Activated CD4-positive, alpha-beta memory T cell treated with anti-CD3 and anti-CD28 coated beads, Interleukin-2, amount 10 ng/mL, durations not matched to agents 7 days and 5 days (primary cell): ENCODE results near the gene ARMC8. TPM values are rescaled to one million over a fixed set of nuclear protein-coding genes. Genes with fewer than 3 reads are reported as not detected.

Source experiments
- CTCF ChIA-PET: fragments of 350-600 bp; sonication (Branson Sonifier 250); formaldehyde crosslinking; loops from one replicate; lab custom pipeline; 2021; ENCODE audit warnings: antibody characterized with exemption, inconsistent platforms; lab: Charles Lee
- POLR2A ChIA-PET: fragments of 350-600 bp; sonication (Branson Sonifier 250); formaldehyde crosslinking; loops from one replicate; lab custom pipeline; 2021; ENCODE audit warnings: antibody characterized with exemption; lab: Charles Lee
- DNase-seq: peaks from one replicate; pipeline ENCODE4 v3.0.0-alpha.2; 2020
- H3K27ac Mint-ChIP-seq: one replicate; pipeline ENCODE4 v1.8.0; 2021; ENCODE audit warnings: mild to moderate bottlenecking, mixed read lengths
- H3K27me3 Mint-ChIP-seq: one replicate; pipeline ENCODE4 v1.8.0; 2021; ENCODE audit warnings: mixed read lengths
- H3K36me3 Mint-ChIP-seq: one replicate; pipeline ENCODE4 v1.8.0; 2021; ENCODE audit warnings: low read depth, mixed read lengths
- H3K4me1 Mint-ChIP-seq: one replicate; pipeline ENCODE4 v1.8.0; 2021; ENCODE audit warnings: mixed read lengths
- H3K4me3 Mint-ChIP-seq: one replicate; pipeline ENCODE4 v1.8.0; 2021; ENCODE audit warnings: mild to moderate bottlenecking, mixed read lengths
- H3K9me3 Mint-ChIP-seq: one replicate; pipeline ENCODE4 v1.8.0; 2021; ENCODE audit warnings: mixed read lengths
- total RNA-seq, 2 experiments: library from RNA; stranded (reverse); gene quantifications; one replicate each; pipeline ENCODE4 v1.2.3, GENCODE V29; 2021

ARMC8 gene
- total RNA-seq, 2 experiments from 2014 or later: 44.0 to 50.1 TPM

DNA sequence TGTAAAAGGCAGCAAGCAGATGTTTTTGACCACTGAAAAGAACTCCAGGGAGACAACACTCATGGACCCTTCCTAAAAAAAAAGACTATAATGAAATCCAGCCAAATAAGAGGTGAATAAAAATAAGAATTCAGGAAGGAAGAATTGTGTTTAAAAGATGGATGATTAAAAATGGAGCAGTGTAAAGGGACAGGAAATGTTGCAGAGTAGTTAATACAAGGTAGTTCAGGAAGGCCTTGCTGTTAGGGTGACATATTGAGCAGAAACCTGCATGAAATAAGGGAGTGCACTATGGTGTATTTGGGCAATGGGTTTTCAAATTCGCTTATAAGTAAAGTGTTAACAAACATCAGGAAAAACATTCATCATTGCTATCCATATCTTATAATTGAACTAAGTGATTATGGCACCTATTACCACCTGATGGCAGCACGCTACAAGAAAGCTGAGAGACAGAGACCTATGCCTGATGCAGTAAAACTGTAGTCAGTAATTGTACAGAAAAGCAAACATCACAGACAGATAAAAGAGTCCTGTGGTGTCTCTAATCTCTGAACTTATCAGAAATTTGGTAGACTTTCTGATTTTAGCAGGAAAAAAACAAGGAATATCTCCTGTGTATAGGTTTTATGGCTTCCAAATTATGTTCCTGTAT, 6.6 kb upstream of the ARMC8 start:
- Mint-ChIP-seq H3K9me3 (no peaks in the 10 kb centered on the region), H3K27me3 (peaks cover 14% of the 10 kb centered on the region), H3K36me3 (no peaks in the 10 kb centered on the region), H3K4me3 (no peak overlapping the region), H3K27ac (no peak overlapping the region), H3K4me1 (peaks cover 1% of the 10 kb centered on the region)
- ChIA-PET POLR2A (no interaction called here), CTCF (interaction anchor here (0.9 to 1.4 kb wide), 3 partner anchors 148 to 237 kb away, joined by 3 read pairs; no protein-coding TSS in a partner anchor)
- peak; percentile 40 for DNase-seq

DNA sequence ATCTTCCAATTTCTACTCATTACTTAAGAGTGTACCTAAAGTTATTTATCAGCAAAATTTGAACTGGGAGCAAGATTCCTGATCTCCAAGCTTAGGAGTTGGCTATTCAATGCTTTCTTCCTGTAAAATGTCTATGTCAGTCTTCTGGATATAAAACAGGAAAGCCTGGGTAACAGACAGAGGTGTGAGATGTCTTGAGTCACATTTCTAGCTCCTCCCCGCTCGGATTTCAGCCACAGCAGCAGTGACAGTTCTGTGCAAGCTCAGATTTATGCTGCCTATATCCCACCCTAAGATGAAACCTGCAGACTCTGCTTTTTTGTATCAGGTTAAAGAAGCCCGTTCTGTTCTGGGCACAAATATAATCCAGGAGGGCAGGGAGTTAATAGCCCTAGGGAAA, 2.1 kb upstream of the ARMC8 start:
- H3K4me3 Mint-ChIP-seq: no peak overlapping the region
- H3K9me3 Mint-ChIP-seq: no peaks in the 10 kb centered on the region
- H3K27me3 Mint-ChIP-seq: peaks cover 16% of the 10 kb centered on the region
- no peak overlapping the region for H3K27ac Mint-ChIP-seq
- peaks cover 27% of the 10 kb centered on the region for H3K4me1 Mint-ChIP-seq
- CTCF ChIA-PET: no interaction called here
- POLR2A ChIA-PET: interaction anchor here (6.7 kb wide), 1 partner anchor 10 kb away, joined by 85 read pairs; the partner anchor contains the start of gene DBR1
- no peak for DNase-seq
- peaks cover 6% of the 10 kb centered on the region for H3K36me3 Mint-ChIP-seq

- Mint-ChIP-seq H3K27ac (no peak overlapping the region), H3K36me3 (peaks cover 10% of the 10 kb centered on the region), H3K4me3 (peak overlapping the region; percentile 94), H3K4me1 (peaks cover 31% of the 10 kb centered on the region), H3K9me3 (no peaks in the 10 kb centered on the region), H3K27me3 (peaks cover 16% of the 10 kb centered on the region)
- no peak for DNase-seq
- CTCF ChIA-PET: interaction anchor here (0.5 to 1.6 kb wide), 5 partner anchors 10 to 233 kb away, joined by 3 to 6 read pairs (median 3); partner anchors contain the start of gene DBR1
- POLR2A ChIA-PET: interaction anchor here (1.1 to 6.7 kb wide), 4 partner anchors 11 to 104 kb away, joined by 3 to 85 read pairs (median 5); partner anchors contain the start of gene DBR1
Measured at GRCh38 chr3:138186221-138186620, 880 bp upstream of the ARMC8 start.

DNA sequence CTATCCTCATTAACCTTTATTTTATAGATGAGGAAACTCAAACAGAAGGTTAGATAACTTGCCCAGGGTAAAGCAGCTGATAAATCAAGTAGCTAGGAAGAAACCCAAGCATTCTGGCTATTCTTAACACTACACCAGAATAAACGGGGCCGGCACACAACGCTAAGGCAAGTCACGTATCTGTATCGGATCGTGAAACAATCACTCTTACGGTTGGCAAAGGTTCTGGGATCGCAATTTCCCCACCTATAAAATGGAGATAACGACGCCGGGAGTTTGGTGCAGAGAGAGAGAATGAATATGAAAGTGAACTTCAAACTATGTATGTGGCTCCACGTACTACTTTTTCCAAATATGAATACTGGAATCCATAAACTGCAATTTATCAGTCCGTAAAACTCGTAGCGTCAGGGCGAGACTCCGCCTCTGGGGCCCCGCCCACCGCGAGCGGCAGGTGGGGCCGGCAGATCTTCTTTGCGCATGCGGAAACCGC, 252 bp upstream of the ARMC8 start:
- Mint-ChIP-seq H3K4me1 (peaks cover 36% of the 10 kb centered on the region), H3K36me3 (peaks cover 15% of the 10 kb centered on the region), H3K27ac (peak overlapping the region; percentile 91), H3K27me3 (peaks cover 16% of the 10 kb centered on the region), H3K4me3 (peak overlapping the region; percentile 94), H3K9me3 (no peaks in the 10 kb centered on the region)
- peak; percentile 91 for DNase-seq
- CTCF ChIA-PET: interaction anchor here (0.6 to 1.6 kb wide), 6 partner anchors 10 to 232 kb away, joined by 3 to 6 read pairs (median 3); partner anchors contain the start of gene DBR1
- POLR2A ChIA-PET: interaction anchor here (0.6 to 6.7 kb wide), 9 partner anchors 10 to 142 kb away, joined by 3 to 85 read pairs (median 4); partner anchors contain the start of gene DBR1

DNA sequence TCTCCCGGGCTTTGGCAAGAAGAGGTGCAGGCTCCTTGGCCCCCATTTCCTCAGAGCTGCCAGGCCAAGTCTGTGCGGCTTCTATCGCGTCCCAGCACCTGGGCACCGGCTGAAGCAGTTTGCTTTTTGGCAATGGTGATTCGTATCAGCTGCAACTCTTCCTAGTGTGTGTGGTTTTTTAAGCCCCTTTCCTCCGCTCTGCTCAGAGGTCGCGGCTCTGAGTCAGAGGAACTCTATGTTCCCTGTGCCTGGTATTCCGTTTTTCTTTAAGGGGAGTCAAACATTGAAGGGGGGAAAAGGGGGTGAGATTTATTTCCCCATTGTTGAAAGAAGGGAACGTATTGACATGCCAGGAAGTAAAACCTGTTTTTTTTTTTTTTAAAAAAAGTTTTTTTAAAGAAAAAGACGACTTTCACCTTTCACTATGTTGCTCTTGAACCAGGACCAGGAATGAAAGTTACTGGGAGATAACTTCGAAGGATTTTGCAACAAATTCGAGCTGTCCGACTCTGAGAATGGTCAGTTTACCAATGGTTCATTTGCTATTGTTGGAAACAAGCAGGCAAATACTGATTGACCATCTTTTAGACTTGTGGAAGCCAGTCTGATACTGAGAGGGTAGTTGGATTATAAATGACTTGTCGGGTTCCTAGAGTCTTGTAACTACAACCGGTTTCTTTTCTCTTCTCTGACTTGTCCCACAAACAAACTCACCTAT, 1.1 kb downstream of the ARMC8 start:
- CTCF ChIA-PET: interaction anchor here (1.0 kb wide), 1 partner anchor 16 kb away, joined by 3 read pairs; no protein-coding TSS in a partner anchor
- DNase-seq: peak; percentile 46
- peak overlapping the region; percentile 94 for H3K4me3 Mint-ChIP-seq
- H3K9me3 Mint-ChIP-seq: no peaks in the 10 kb centered on the region
- POLR2A ChIA-PET: interaction anchor here (0.8 to 6.7 kb wide), 11 partner anchors 9 to 406 kb away, joined by 3 to 85 read pairs (median 6); partner anchors contain the start of genes CEP70 and DBR1
- H3K27ac Mint-ChIP-seq: peak overlapping the region; percentile 91
- peaks cover 14% of the 10 kb centered on the region for H3K27me3 Mint-ChIP-seq
- H3K36me3 Mint-ChIP-seq: peaks cover 15% of the 10 kb centered on the region
- H3K4me1 Mint-ChIP-seq: peaks cover 36% of the 10 kb centered on the region

DNA sequence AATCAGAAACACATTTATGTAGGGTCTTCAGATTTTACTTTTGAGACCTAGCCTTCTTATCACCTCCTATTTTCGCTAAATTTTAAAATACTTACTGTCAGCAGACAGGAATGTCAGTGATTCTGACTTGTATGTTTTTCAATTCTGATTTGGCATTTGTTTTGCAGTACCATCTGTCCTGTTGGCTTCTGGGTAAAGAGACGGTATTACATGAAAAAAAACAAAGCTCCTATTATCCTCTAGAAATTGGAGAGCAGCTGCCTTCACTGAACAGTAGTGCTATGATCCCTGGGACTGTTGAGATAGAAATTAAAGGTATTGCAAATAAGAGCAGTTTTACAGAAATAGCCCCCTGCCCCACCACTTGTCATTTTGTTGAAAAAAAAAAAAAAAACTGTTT, 8.4 kb downstream of the ARMC8 start:
- Mint-ChIP-seq H3K4me3 (no peak overlapping the region), H3K9me3 (no peaks in the 10 kb centered on the region), H3K4me1 (peaks cover 22% of the 10 kb centered on the region), H3K36me3 (peaks cover 20% of the 10 kb centered on the region), H3K27me3 (no peaks in the 10 kb centered on the region), H3K27ac (no peak overlapping the region)
- no peak for DNase-seq
- POLR2A ChIA-PET: no interaction called here
- CTCF ChIA-PET: no interaction called here

- H3K27ac Mint-ChIP-seq: no peak overlapping the region
- H3K9me3 Mint-ChIP-seq: no peaks in the 10 kb centered on the region
- ChIA-PET CTCF (no interaction called here), POLR2A (interaction anchor here (1.7 kb wide), 1 partner anchor 8 kb away, joined by 7 read pairs; no protein-coding TSS in a partner anchor)
- no peak for DNase-seq
- peaks cover 16% of the 10 kb centered on the region for H3K36me3 Mint-ChIP-seq
- H3K4me1 Mint-ChIP-seq: peaks cover 19% of the 10 kb centered on the region
- no peak overlapping the region for H3K4me3 Mint-ChIP-seq
- no peaks in the 10 kb centered on the region for H3K27me3 Mint-ChIP-seq
Measured at GRCh38 chr3:138196023-138196422, 8.9 kb downstream of the ARMC8 start.

- H3K36me3 Mint-ChIP-seq: peaks cover 11% of the 10 kb centered on the region
- no peaks in the 10 kb centered on the region for H3K27me3 Mint-ChIP-seq
- H3K27ac Mint-ChIP-seq: no peak overlapping the region
- peaks cover 14% of the 10 kb centered on the region for H3K4me1 Mint-ChIP-seq
- ChIA-PET POLR2A (interaction anchor here (1.0 to 1.7 kb wide), 2 partner anchors 9 to 10 kb away, joined by 3 to 7 read pairs; partner anchors contain the start of gene ARMC8), CTCF (no interaction called here)
- H3K4me3 Mint-ChIP-seq: no peak overlapping the region
- no peaks in the 10 kb centered on the region for H3K9me3 Mint-ChIP-seq
- no peak for DNase-seq
Measured at GRCh38 chr3:138197058-138197457, 10.0 kb downstream of the ARMC8 start.

GRCh38 chr3:138197524-138197923, 10.4 kb downstream of the ARMC8 start:
- Mint-ChIP-seq H3K9me3 (no peaks in the 10 kb centered on the region), H3K27ac (no peak overlapping the region), H3K27me3 (no peaks in the 10 kb centered on the region), H3K4me1 (peaks cover 14% of the 10 kb centered on the region), H3K4me3 (no peak overlapping the region), H3K36me3 (peaks cover 11% of the 10 kb centered on the region)
- ChIA-PET POLR2A (interaction anchor here (1.0 to 1.7 kb wide), 2 partner anchors 10 to 11 kb away, joined by 3 to 7 read pairs; partner anchors contain the start of gene ARMC8), CTCF (no interaction called here)
- DNase-seq: no peak

DNA sequence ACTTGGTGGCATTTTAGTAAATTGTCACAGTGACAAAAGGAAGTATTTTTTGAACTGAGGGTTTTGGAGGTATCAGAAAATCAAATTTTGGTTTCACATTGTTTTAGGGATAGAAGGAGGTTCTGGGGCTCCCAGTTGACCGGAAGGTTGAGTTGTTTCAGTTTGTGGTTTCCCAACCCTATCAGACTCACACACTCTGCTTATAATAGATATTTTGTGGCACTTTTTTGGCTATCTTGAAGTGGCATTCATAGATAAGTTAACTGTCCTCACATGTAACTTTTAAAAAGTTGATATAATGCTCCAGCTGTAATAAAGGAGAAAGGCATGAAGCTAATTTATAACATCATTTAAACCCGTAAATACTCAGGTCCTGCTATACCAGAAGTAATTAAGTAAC, 12.8 kb downstream of the ARMC8 start:
- ChIA-PET POLR2A (no interaction called here), CTCF (no interaction called here)
- Mint-ChIP-seq H3K4me3 (no peak overlapping the region), H3K27ac (no peak overlapping the region), H3K9me3 (no peaks in the 10 kb centered on the region), H3K27me3 (no peaks in the 10 kb centered on the region), H3K36me3 (peaks cover 17% of the 10 kb centered on the region), H3K4me1 (peaks cover 16% of the 10 kb centered on the region)
- DNase-seq: no peak

GRCh38 chr3:138200424-138200823, 13.3 kb downstream of the ARMC8 start:
- H3K4me3 Mint-ChIP-seq: no peak overlapping the region
- H3K27ac Mint-ChIP-seq: no peak overlapping the region
- ChIA-PET POLR2A (no interaction called here), CTCF (no interaction called here)
- H3K27me3 Mint-ChIP-seq: no peaks in the 10 kb centered on the region
- peaks cover 16% of the 10 kb centered on the region for H3K4me1 Mint-ChIP-seq
- no peaks in the 10 kb centered on the region for H3K9me3 Mint-ChIP-seq
- DNase-seq: no peak
- H3K36me3 Mint-ChIP-seq: peaks cover 18% of the 10 kb centered on the region

DNA sequence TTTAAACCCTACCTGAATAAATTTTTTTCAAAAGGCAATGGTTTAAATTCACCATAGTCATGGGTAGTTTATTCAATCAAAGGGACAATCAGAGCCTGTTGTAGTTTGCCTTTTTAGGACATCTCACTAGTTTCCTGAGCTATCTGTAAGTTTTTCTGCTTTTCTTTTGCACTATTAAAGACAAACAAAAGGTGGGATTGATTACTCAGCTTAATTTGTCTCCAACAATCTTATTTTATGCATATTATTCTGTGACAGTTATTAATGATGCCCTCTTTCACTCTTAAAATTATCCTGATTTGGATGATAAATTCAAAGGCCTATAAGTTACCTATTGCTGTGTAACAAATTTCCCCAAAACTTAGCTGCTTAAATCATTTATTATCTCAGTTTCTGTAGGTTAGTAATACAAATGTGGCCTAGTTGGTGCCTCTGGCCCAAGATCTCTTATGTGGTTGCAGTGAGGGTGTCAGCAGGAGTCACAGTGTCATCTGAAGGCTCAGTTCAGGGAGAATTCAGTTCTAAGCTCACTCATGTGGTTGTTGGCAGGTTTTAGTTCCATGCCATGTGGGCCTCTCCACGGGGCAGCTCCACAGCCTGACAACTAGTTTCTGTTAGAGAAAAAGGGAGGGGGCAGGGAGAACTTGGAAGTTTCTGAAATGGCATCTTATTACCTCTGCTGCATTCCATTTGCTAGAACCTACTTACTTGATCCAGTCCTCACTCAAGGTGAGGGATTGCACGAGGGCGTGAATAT, 16.0 kb downstream of the ARMC8 start:
- no peaks in the 10 kb centered on the region for H3K27me3 Mint-ChIP-seq
- CTCF ChIA-PET: interaction anchor here (1.0 kb wide), 1 partner anchor 14 kb away, joined by 3 read pairs; no protein-coding TSS in a partner anchor
- H3K4me3 Mint-ChIP-seq: no peak overlapping the region
- peaks cover 24% of the 10 kb centered on the region for H3K36me3 Mint-ChIP-seq
- POLR2A ChIA-PET: interaction anchor here (0.8 kb wide), 1 partner anchor 16 kb away, joined by 3 read pairs; the partner anchor contains the start of gene ARMC8
- no peaks in the 10 kb centered on the region for H3K9me3 Mint-ChIP-seq
- H3K27ac Mint-ChIP-seq: no peak overlapping the region
- DNase-seq: no peak
- H3K4me1 Mint-ChIP-seq: peaks cover 16% of the 10 kb centered on the region
